H1 (cell line): ENCODE results near the gene KRTAP10-3. TPM values are rescaled to one million over a fixed set of nuclear protein-coding genes. Genes with fewer than 3 reads are reported as not detected.

Experiments used
- CTCF ChIA-PET: fragments of 300-600 bp; sonication (Branson Sonifier 250); formaldehyde crosslinking; loops from one replicate; lab custom pipeline; 2021; ENCODE audit not compliant: partially characterized antibody; lab: Charles Lee
- POLR2A ChIA-PET: fragments of 300-600 bp; sonication (Branson Sonifier 250); formaldehyde crosslinking; loops from one replicate; lab custom pipeline; 2021; ENCODE audit warnings: inconsistent platforms; ENCODE audit not compliant: partially characterized antibody; lab: Charles Lee
- DNase-seq, 2 experiments: peaks; one replicate each; pipeline versions ENCODE4 v3.0.0 to v3.0.0-alpha.2; 2010 to 2022; ENCODE audit warnings: low spot score in 2 of 2, low read depth in 1 of 2, mixed read lengths in 1 of 2
- FAIRE-seq: peaks from 2 replicates; lab custom pipeline; 2011; peaks lifted over from hg19 to GRCh38; lab: Jason Lieb, UNC
- H2AFZ ChIP-seq: 2 replicates; pipeline ENCODE4 v1.8.1; 2012; ENCODE audit warnings: low read length, inconsistent platforms
- H2AK5ac ChIP-seq: 2 replicates; pipeline ENCODE4 v1.6.1; 2013; ENCODE audit warnings: low read depth, low read length
- H2BK120ac ChIP-seq: replicated peaks from 2 replicates; pipeline ENCODE3; 2013; ENCODE audit warnings: low read depth, low read length, inconsistent platforms
- H2BK12ac ChIP-seq: 2 replicates; pipeline ENCODE4 v1.6.1; 2013; ENCODE audit warnings: low read depth, low read length
- H2BK15ac ChIP-seq: 2 replicates; pipeline ENCODE4 v1.6.1; 2013; ENCODE audit warnings: low read length
- H2BK20ac ChIP-seq: 2 replicates; pipeline ENCODE4 v1.6.1; 2013; ENCODE audit warnings: low read length
- H2BK5ac ChIP-seq: 2 replicates; pipeline ENCODE4 v1.6.1; 2013; ENCODE audit warnings: low read depth, low read length
- H3K14ac ChIP-seq: 2 replicates; pipeline ENCODE4 v1.6.1; 2013; ENCODE audit warnings: inconsistent platforms; ENCODE audit not compliant: insufficient read length
- H3K18ac ChIP-seq: 2 replicates; pipeline ENCODE4 v1.6.1; 2013; ENCODE audit warnings: low read length; ENCODE audit errors: extremely low read depth
- H3K23ac ChIP-seq: 2 replicates; pipeline ENCODE4 v1.6.1; 2013; ENCODE audit warnings: inconsistent platforms; ENCODE audit not compliant: insufficient read length
- H3K23me2 ChIP-seq: 2 replicates; pipeline ENCODE4 v1.6.1; 2013; ENCODE audit warnings: low read depth, low read length
- H3K27ac ChIP-seq: 2 replicates; pipeline ENCODE4 v1.6.1; 2011; ENCODE audit warnings: low read depth, low read length, inconsistent platforms
- H3K27me3 ChIP-seq, 4 experiments: replicated peaks in 1 of 4; 1 replicate in 1 of 4; 2 replicates in 3 of 4; pipeline versions ENCODE4 v1.6.1 to v1.8.1; 2011 to 2013; ENCODE audit warnings: low read length in 3 of 4, mild to moderate bottlenecking in 3 of 4, inconsistent platforms in 2 of 4, mixed read lengths in 2 of 4, moderate library complexity in 1 of 4; ENCODE audit not compliant: control insufficient read depth in 3 of 4, insufficient read depth in 3 of 4; ENCODE audit errors: extremely low read depth in 1 of 4
- H3K36me3 ChIP-seq, 4 experiments: 2 replicates each; pipeline versions ENCODE4 v1.6.1 to v1.8.1; 2011 to 2013; ENCODE audit warnings: mild to moderate bottlenecking in 4 of 4, low read length in 3 of 4, moderate library complexity in 2 of 4, control low read depth in 1 of 4, inconsistent platforms in 1 of 4; ENCODE audit not compliant: insufficient read depth in 4 of 4, control insufficient read depth in 2 of 4
- H3K4ac ChIP-seq: replicated peaks from 2 replicates; pipeline ENCODE3; 2013; ENCODE audit warnings: low read length, low read depth, mixed read lengths, inconsistent platforms; ENCODE audit not compliant: insufficient read length
- H3K4me1 ChIP-seq, 4 experiments: replicated peaks in 1 of 4; 1 replicate in 1 of 4; 2 replicates in 3 of 4; pipeline versions ENCODE4 v1.6.1 to v1.8.1; 2011 to 2013; ENCODE audit warnings: low read length in 3 of 4, inconsistent platforms in 2 of 4, mixed read lengths in 1 of 4; ENCODE audit not compliant: insufficient read depth in 4 of 4, control insufficient read depth in 3 of 4
- H3K4me2 ChIP-seq, 2 experiments: 2 replicates each; pipeline versions ENCODE4 v1.6.1 to v1.8.1; 2011 to 2013; ENCODE audit warnings: low read depth in 2 of 2, low read length in 2 of 2, control low read depth in 1 of 2, inconsistent platforms in 1 of 2, mild to moderate bottlenecking in 1 of 2; ENCODE audit not compliant: insufficient read depth in 1 of 2
- H3K4me3 ChIP-seq, 4 experiments: fragments of 200-600, 300-600 bp in 1 of 4; sonication (generic), shearing (Covaris generic), sonication (Bioruptor Twin) in 1 of 4; 2 replicates each; pipeline versions ENCODE4 v1.5.1 to v1.8.1; 2011 to 2016; ENCODE audit warnings: low read length in 4 of 4, low read depth in 3 of 4, control low read depth in 2 of 4, inconsistent platforms in 2 of 4, mild to moderate bottlenecking in 2 of 4, mixed read lengths in 1 of 4, moderate library complexity in 1 of 4; ENCODE audit not compliant: insufficient read depth in 2 of 4; ENCODE audit errors: extremely low read depth in 1 of 4
- H3K56ac ChIP-seq: replicated peaks from 2 replicates; pipeline ENCODE3; 2013; ENCODE audit warnings: low read depth, mild to moderate bottlenecking, mixed read lengths, low read length, inconsistent platforms; ENCODE audit not compliant: insufficient read length
- H3K79me1 ChIP-seq: 2 replicates; pipeline ENCODE4 v1.6.1; 2013; ENCODE audit warnings: low read depth, low read length, control low read depth
- H3K79me2 ChIP-seq, 2 experiments: 2 replicates each; pipeline versions ENCODE4 v1.6.1 to v1.8.1; 2012 to 2013; ENCODE audit warnings: low read length in 2 of 2, mild to moderate bottlenecking in 2 of 2, inconsistent platforms in 1 of 2; ENCODE audit not compliant: insufficient read depth in 2 of 2, control insufficient read depth in 1 of 2
- H3K9ac ChIP-seq, 4 experiments: replicated peaks in 1 of 4; 1 replicate in 1 of 4; 2 replicates in 3 of 4; pipeline versions ENCODE4 v1.6.1 to v1.8.1; 2011 to 2013; ENCODE audit warnings: low read depth in 3 of 4, low read length in 3 of 4, control low read depth in 2 of 4, mild to moderate bottlenecking in 2 of 4, moderate library complexity in 2 of 4, inconsistent platforms in 1 of 4; ENCODE audit errors: extremely low read depth in 1 of 4
- H3K9me3 ChIP-seq, 2 experiments: 2 replicates each; pipeline versions ENCODE4 v1.6.1 to v1.8.1; 2012 to 2013; ENCODE audit warnings: mild to moderate bottlenecking in 2 of 2, moderate library complexity in 2 of 2, control low read depth in 1 of 2, inconsistent platforms in 1 of 2, low read depth in 1 of 2, low read length in 1 of 2, mixed read lengths in 1 of 2; ENCODE audit not compliant: insufficient read depth in 2 of 2
- H4K20me1 ChIP-seq, 2 experiments: replicated peaks in 1 of 2; 2 replicates each; pipeline versions ENCODE3 to v1.8.1; 2011 to 2013; ENCODE audit warnings: inconsistent platforms in 2 of 2, low read length in 2 of 2, mild to moderate bottlenecking in 1 of 2; ENCODE audit not compliant: insufficient read depth in 2 of 2, control insufficient read depth in 1 of 2
- H4K5ac ChIP-seq: 2 replicates; pipeline ENCODE4 v1.6.1; 2013; ENCODE audit warnings: low read length, low read depth, mixed read lengths, inconsistent platforms; ENCODE audit not compliant: insufficient read length
- H4K8ac ChIP-seq: 2 replicates; pipeline ENCODE4 v1.8.0; 2013; ENCODE audit warnings: mild to moderate bottlenecking, moderate library complexity, low read length, inconsistent platforms; ENCODE audit not compliant: insufficient read depth; ENCODE audit errors: extremely low read depth
- H4K91ac ChIP-seq: replicated peaks from 2 replicates; pipeline ENCODE3; 2013; ENCODE audit warnings: low read length, mixed read lengths, inconsistent platforms; ENCODE audit not compliant: insufficient read length
- BACH1 ChIP-seq: IDR thresholded peaks from 2 replicates; pipeline ENCODE4 v1.6.1; 2012; ENCODE audit warnings: low read length, improper control_type of control experiment
- BCL11A ChIP-seq, 2 experiments: IDR thresholded peaks; one replicate each; pipeline ENCODE4 v1.6.1; 2011; ENCODE audit warnings: low read depth in 2 of 2, low read length in 2 of 2, mild to moderate bottlenecking in 2 of 2
- EGR1 ChIP-seq: IDR thresholded peaks from 2 replicates; pipeline ENCODE4 v1.6.1; 2011; ENCODE audit warnings: low read depth, low read length, borderline replicate concordance
- EP300 ChIP-seq, 2 experiments: IDR thresholded peaks; 1 replicate in 1 of 2; 2 replicates in 1 of 2; pipeline ENCODE4 v1.6.1; 2011 to 2012; ENCODE audit warnings: low read depth in 2 of 2, low read length in 2 of 2, mild to moderate bottlenecking in 2 of 2, borderline replicate concordance in 1 of 2, inconsistent platforms in 1 of 2, moderate library complexity in 1 of 2
- HDAC6 ChIP-seq: IDR thresholded peaks from one replicate; pipeline ENCODE4 v1.7.1; 2012; ENCODE audit warnings: low read depth, mild to moderate bottlenecking, inconsistent platforms, low read length, moderate library complexity
- KDM5A ChIP-seq: fragments of 200-600 bp; IDR thresholded peaks from 2 replicates; pipeline ENCODE4 v1.7.1; 2012; ENCODE audit warnings: mild to moderate bottlenecking, low read length, inconsistent platforms, mixed read lengths
- POU5F1 ChIP-seq: IDR thresholded peaks from 2 replicates; pipeline ENCODE4 v1.6.1; 2011; ENCODE audit warnings: low read depth, mild to moderate bottlenecking, low read length, moderate library complexity
- RFX5 ChIP-seq: IDR thresholded peaks from 2 replicates; pipeline ENCODE4 v1.6.1; 2011; ENCODE audit warnings: low read depth, low read length, improper control_type of control experiment, borderline replicate concordance
- SIRT6 ChIP-seq: IDR thresholded peaks from one replicate; pipeline ENCODE4 v1.7.1; 2012; ENCODE audit warnings: low read length, inconsistent platforms
- SIX5 ChIP-seq: IDR thresholded peaks from 2 replicates; pipeline ENCODE4 v1.6.1; 2011; ENCODE audit warnings: mild to moderate bottlenecking, low read depth, low read length
- SP1 ChIP-seq: IDR thresholded peaks from 2 replicates; pipeline ENCODE4 v1.6.1; 2011; ENCODE audit warnings: low read depth, low read length
- SRF ChIP-seq: IDR thresholded peaks from 2 replicates; pipeline ENCODE4 v1.6.1; 2011; ENCODE audit warnings: mild to moderate bottlenecking, low read depth, low read length, moderate library complexity
- ZNF274 ChIP-seq: IDR thresholded peaks from 2 replicates; pipeline ENCODE4 v1.7.0; 2012; ENCODE audit warnings: low read length, borderline replicate concordance; ENCODE audit errors: extremely low read depth
- WGBS, 2 experiments: shearing (Covaris generic) in 1 of 2; methylation state at CpG; one replicate each; pipeline versions ENCODE4 v1.1.6 to v1.1.7; 2013 to 2015; ENCODE audit warnings: low lambda C conversion rate in 2 of 2, mixed read lengths in 2 of 2, inconsistent platforms in 1 of 2, low coverage in 1 of 2, missing lambda C conversion rate in 1 of 2; ENCODE audit not compliant: insufficient replicate concordance in 2 of 2, insufficient coverage in 1 of 2, insufficient read length in 1 of 2; ENCODE audit errors: extremely low coverage in 1 of 2, missing lambda C conversion rate in 1 of 2; 5-methylcytosine and 5-hydroxymethylcytosine counted together
- polyA plus RNA-seq, 7 experiments: library from polyadenylated mRNA; depleted of rRNA in 3 of 7; stranded (reverse) in 5 of 7; unstranded in 2 of 7; fragments of >200 nt in 5 of 7; fragments of 200-250 nt in 2 of 7; gene quantifications; 1 replicate in 5 of 7; 2 replicates in 1 of 7; 4 replicates in 1 of 7; pipeline versions ENCODE4 v1.2.1 to v1.2.3, GENCODE V29; 2011 to 2013; ENCODE audit warnings: missing spikeins in 2 of 7, mixed read lengths in 2 of 7
- total RNA-seq: library from RNA; stranded (reverse); fragmentation: NEBNext Ultra II Directional; extraction: Animal tissue kit (Norgen Biotek cat#: 25700); gene quantifications from 2 replicates; pipeline ENCODE4 v1.2.1, GENCODE V29; 2021
- TF ChIP-seq, protein P1 (sequence below): IDR thresholded peaks from 2 replicates; pipeline ENCODE4 v1.6.1; 2012; ENCODE audit warnings: low read length, inconsistent platforms

Gene KRTAP10-3
- total and polyA plus RNA-seq, 2 of the 8 experiments (the other 6 are each of a cell fraction or from before 2014, with no cell fraction given), result not detected

DNA sequence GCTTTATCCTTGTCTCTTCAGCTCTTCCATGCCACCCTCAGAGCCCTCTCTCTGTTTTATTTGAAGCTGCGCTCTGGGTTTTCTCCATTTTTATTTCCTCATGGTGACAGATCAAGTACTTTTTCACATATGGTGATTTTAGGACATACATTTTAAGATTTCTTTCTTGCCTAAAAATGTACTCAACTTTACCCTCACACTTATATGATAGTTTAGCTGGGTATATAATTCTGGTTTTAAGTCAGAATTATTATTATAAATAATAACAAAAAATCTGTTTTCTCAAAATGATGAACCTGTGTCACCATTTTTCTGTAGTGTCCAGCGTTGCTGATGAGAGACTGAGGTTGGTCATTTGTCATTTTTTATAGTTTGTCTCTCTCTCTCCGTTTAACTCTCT, 22.6 kb upstream of the KRTAP10-3 start:
- Histone ChIP-seq H4K20me1 (no peaks in the 10 kb centered on the region), H2BK120ac (no peak overlapping the region), H2BK5ac (no peak overlapping the region), H2AFZ (no peak overlapping the region), H3K18ac (no peak overlapping the region), H3K4me3 (no peak overlapping the region), H3K23ac (no peak overlapping the region), H3K4me2 (no peak overlapping the region), H4K91ac (no peak overlapping the region), H2BK12ac (no peak overlapping the region), H3K4me1 (no peaks in the 10 kb centered on the region; a peak in 1 of 7 replicates), H3K4ac (no peak overlapping the region), H3K14ac (no peak overlapping the region), H3K79me1 (no peaks in the 10 kb centered on the region), H3K27me3 (no peaks in the 10 kb centered on the region), H2AK5ac (no peak overlapping the region), H4K5ac (no peak overlapping the region), H4K8ac (no peak overlapping the region), H3K23me2 (no peaks in the 10 kb centered on the region), H3K9me3 (peaks cover 0 to 9% of the 10 kb centered on the region in 2 experiments; a peak in 2 of 4 replicates), H3K56ac (no peak overlapping the region), H3K27ac (no peak overlapping the region), H2BK15ac (no peak overlapping the region), H3K36me3 (no peaks in the 10 kb centered on the region), H3K9ac (no peak overlapping the region), H3K79me2 (no peaks in the 10 kb centered on the region), H2BK20ac (no peak overlapping the region)
- FAIRE-seq, result no peak
- DNase-seq, result no peak
- POLR2A ChIA-PET, result no interaction called here
- CTCF ChIA-PET, result interaction anchor here (0.6 to 1.6 kb wide), 5 partner anchors 15 to 198 kb away, joined by 3 to 4 read pairs (median 3); no protein-coding TSS in a partner anchor
- whole genome bisulfite sequencing, 2 experiments, result 81% methylated on average over 3 of the region's 3 CpGs; no CpG with 5 or more reads in 1 of the 2 experiments
- TF ChIP-seq POU5F1 (no peak), BACH1 (no peak), SRF (no peak), ZNF274 (no peak), HDAC6 (no peak), SIRT6 (no peak), EP300 (IDR thresholded peaks at IDR 0.05; ENCODE audit: borderline replicate concordance in 1 of 2, low read depth in 2 of 2, low read length in 2 of 2) (no peak), KDM5A (no peak), EGR1 (no peak), BCL11A (IDR thresholded peaks at IDR 0.05; ENCODE audit: low read depth in 2 of 2, low read length in 2 of 2) (no peak), SIX5 (no peak), RFX5 (no peak), SP1 (no peak)
- TF ChIP-seq, protein P1, sequence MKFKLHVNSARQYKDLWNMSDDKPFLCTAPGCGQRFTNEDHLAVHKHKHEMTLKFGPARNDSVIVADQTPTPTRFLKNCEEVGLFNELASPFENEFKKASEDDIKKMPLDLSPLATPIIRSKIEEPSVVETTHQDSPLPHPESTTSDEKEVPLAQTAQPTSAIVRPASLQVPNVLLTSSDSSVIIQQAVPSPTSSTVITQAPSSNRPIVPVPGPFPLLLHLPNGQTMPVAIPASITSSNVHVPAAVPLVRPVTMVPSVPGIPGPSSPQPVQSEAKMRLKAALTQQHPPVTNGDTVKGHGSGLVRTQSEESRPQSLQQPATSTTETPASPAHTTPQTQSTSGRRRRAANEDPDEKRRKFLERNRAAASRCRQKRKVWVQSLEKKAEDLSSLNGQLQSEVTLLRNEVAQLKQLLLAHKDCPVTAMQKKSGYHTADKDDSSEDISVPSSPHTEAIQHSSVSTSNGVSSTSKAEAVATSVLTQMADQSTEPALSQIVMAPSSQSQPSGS, result no peak
